Head of caudate nucleus (tissue), 42 donors: Measurements from ENCODE around the gene HSF2BP.
"Not testable (repeated sequence)": the region's sequence is repeated elsewhere in the genome, so short reads cannot be mapped to it uniquely, and the experiment has no call there.

Experiments used
- DNase-seq, 42 donors: peaks; one replicate each; pipeline versions ENCODE4 v3.0.0 to v3.0.0-alpha.2; 2020 to 2021; ENCODE audit warnings: mixed read lengths in 7 of 42
- intact Hi-C: fragments of 100-400 bp; cut with DNase I; formaldehyde crosslinking; loops from one replicate; pipeline ENCODE4 v1.15.0; 2022

The HSF2BP gene

DNA sequence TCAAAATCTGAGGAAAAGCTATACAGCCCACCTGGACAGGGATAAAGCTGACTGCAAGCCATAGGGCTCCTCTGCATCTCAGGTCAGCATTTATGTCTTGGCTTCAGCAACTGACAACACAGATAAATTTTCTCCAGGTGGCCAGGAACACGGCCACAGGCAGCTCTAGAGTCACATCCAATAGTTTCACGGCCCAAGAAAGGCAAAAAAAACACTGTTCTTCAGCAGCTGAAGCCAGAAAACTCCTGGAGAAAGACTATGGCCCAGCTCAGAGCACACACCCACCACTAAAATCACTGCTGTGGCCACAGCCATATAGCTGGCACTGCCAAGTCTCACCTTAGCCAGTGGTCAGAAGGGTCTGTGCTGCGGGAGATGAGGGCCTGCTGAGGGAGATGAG lies 77.8 kb downstream of the HSF2BP start:
- intact Hi-C loops, result no loop called here
- peak in 1 of 42 donors; percentile 10 for DNase-seq

GRCh38 chr21:43578677-43579303 lies 80.5 kb downstream of the HSF2BP start:
- DNase-seq, result peak in 1 of 42 donors; percentile 25
- intact Hi-C loops, result no loop called here

DNA sequence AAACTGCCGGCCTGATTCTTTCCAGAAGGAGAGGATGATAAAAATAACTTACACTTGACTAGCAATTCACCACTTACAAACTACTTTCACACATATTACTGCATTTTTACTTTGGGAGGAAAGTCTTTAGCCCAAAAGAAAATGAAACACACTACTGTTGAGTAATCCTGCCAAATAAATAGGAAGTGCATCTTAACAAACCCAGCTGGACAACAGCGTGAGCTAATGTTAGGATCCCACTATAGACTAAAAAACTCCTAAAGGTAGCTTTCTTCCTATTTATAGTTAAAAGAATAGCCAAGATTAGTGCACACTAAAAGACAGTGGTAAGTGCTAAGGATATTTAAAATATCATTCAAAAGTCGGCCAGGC lies 83.8 kb downstream of the HSF2BP start:
- intact Hi-C loops, result no loop called here
- DNase-seq, result no peak

DNA sequence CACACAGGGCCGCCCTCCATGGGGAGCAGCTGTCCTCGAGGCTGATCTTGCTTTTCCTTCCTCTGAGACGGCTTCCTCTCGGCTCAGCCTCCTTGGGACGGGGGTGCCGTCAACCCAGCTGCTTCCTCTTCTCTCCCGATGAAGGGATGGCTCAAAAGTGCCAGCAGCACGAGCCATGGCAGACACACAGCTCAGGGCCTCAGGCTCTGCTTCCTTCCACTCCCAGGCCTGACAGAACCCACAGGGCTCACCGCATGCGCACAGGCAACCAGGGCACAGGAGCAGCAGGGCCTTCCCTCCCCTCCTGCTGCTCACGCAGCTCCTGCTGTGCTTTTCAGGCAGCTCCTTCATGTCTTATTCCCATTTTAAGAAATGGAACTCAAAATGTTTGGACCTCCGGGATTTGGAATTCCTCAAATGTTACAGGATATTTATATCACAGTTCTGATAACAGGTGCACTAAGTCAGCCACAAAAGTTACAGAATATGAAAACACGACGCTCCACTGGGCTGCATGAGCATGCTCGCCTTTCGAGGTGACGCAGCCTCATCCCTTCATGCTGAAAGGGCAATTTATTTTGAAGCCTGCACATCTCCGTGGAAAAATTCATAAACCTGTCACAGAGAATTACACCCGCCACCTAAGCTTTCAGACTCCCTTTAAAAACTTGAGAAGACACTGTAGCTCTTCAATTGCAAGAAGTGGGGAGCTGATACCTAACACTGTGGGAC lies 84.4 kb downstream of the HSF2BP start:
- intact Hi-C loops, result no loop called here

DNA sequence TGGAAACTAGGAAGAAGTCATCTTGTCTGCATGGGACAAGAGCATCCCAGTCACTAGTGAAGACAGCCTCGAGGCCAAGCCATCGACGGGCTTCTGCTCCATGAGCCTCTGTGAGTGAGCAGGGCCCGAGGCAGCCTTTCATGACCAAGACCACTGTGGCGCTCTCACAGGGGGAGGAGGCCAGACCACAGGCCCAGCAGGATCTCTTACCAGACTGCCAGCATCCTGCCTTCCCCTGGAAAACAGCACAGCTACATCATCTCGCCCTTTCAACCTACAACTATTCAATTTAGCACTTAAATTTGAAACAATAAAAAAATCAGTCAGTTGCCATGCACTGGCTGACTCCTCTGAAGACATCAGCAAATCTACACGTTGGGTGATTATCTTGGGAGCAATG lies 85.4 kb downstream of the HSF2BP start:
- intact Hi-C loops, result no loop called here
- DNase-seq, result peak in 1 of 42 donors; percentile 24

More for the DNA sequence above, 84.4 kb downstream of the HSF2BP start:
- peak in 40 of 42 donors; percentile 7 to 69 (median 31) for DNase-seq

- peak in 1 of 42 donors; percentile 32 for DNase-seq
- intact Hi-C loops, result no loop called here
Measured at GRCh38 chr21:43572446-43572845, 86.8 kb downstream of the HSF2BP start.

DNA sequence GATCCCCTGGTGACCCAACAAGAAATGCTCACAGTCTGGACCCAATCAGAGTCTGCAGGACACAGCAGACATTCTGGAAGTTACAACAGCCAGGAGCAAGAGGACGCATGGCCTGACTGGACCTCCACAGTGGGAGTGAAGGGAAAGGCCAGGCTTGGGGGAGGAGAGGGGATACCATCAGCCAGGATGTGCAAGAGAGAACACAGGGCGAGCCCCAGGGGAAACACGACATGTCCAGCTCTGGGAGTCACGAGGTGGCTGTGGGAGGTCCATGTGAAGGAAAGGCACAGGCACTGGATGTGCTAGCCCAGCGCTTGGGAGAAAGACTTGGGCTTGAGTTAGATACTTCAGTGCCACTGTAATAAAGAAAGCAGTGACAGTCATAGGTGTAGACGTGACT lies 87.3 kb downstream of the HSF2BP start:
- DNase-seq, result peak in 1 of 42 donors; percentile 38
- intact Hi-C loops, result no loop called here

GRCh38 chr21:43570195-43570594 lies 89.1 kb downstream of the HSF2BP start:
- not testable (repeated sequence) for DNase-seq

GRCh38 chr21:43562451-43562850 lies 96.8 kb downstream of the HSF2BP start:
- intact Hi-C loops, DNase-seq: not testable (repeated sequence)

More at GRCh38 chr21:43570195-43570594, 89.1 kb downstream of the HSF2BP start:
- intact Hi-C loops, result not testable (repeated sequence)

DNA sequence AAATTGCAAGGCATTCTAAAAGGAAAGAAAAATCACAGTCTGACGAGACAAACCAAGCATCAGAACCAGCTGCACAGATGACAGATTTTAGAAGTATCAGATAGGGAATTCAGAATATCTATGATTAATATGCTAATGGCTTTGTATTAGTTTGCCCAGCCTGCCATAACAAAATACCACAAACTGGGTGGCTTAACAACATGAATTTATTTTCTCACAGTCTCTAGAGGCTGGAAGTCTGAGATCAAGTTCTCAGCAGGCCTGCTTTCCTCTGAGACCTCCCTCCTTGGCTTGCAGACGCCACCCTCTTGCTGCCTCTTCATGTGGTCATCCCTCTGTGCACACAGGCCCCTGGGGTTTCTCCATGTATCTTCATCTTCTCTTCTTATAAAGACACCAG lies 118.7 kb downstream of the HSF2BP start:
- DNase-seq, intact Hi-C loops: not testable (repeated sequence)

DNA sequence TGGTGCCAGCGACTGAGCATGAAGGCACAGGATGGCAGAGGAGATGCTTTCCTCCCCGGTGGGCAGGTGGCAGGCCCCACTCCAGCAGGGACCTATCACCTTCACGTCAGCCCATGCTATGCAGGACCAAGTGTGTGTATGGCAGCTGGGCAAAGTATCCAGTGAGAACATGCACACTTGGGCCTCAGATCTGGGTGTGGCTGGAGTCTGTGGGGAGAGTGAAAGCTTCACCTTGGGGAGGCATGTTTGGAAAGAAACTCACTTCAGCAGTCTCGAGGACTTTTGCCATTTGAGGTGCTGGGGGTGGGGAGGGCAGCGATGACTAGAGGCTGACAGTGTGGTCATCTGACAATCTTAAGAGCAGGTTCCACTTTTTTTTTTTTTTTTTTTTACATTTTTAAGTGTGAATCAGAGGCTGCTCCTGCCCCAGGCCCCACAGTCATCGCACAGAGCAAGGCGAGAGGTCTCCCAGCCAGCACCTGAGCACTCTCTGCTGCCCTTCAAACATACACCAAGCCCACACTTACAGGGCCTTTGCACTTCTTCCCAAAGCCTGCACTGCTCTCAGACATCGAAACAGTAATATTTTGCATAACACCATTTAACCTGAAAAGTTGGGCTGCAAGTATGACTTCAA lies 136.7 kb downstream of the HSF2BP start:
- intact Hi-C loops, DNase-seq: not testable (repeated sequence)

DNA sequence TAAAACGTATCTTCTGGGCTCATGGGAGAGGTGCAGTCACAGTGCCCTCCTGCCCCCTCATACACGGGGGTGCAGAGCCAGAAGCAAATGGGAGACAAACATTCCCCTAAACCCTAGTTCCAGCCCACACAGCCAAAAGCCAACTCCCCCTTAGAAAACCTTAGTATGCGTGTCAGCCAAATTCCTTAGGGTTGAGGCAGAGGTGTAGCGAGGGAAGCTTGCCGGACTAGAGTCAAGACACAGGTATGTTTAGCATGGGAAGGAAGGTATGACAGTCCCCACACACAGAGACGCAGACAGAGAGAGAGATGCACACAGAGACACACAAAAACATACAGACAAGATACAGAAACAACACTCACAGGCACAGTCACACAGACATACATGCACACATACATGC lies 141.6 kb downstream of the HSF2BP start:
- DNase-seq, intact Hi-C loops: not testable (repeated sequence)

- intact Hi-C loops, DNase-seq: not testable (repeated sequence)
Measured at GRCh38 chr21:43516860-43517627, 142.2 kb downstream of the HSF2BP start.

DNA sequence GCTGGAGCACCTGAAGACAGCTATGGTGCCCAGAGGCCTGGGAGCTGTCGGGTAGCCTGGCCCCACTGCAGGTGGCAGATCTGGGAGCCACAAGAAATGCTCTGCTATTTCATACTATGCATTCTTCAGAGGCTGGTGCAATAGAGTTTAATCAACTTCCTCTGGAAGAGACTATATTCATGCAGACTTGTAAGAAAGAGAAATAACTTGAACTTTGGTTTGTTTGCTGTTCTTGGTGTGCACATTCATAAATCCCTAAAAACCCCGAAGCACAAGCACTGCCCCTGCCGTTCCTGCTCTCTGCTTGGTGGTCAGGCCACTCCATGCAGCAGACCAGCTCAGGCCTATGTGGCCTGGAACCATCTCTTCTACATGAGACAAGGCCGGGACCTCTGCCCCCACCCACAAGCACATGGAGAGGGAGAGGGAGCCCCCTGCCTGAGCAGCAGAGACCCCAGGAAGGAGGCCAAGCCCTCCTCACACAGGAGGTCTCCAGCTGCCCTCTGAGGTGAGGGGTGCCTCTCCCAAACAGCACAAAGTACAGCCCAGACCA lies 142.9 kb downstream of the HSF2BP start:
- DNase-seq, intact Hi-C loops: not testable (repeated sequence)

- intact Hi-C loops, DNase-seq: not testable (repeated sequence)
Measured at GRCh38 chr21:43514834-43515233, 144.5 kb downstream of the HSF2BP start.

- DNase-seq, intact Hi-C loops: not testable (repeated sequence)
Measured at GRCh38 chr21:43513023-43513422, 146.3 kb downstream of the HSF2BP start.

DNA sequence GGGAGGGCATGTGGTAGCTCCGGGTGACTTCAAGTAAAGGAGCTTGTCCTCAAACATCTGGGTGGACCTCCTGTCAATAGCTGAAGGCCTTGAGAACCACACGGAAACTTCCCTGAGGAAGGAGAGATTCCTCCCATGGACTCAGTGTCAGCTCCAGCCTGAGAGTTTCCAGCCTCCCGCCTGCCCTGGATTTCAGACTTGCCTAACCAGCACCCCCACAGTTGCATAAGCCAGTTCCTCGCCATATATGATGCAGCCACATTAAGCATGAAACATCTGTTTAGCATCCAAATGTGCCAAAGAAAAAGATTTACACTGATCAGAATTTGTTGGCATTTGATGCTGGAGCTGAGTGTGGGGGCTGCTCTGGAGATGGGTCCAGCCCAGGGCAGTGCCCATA lies 148.1 kb downstream of the HSF2BP start:
- intact Hi-C loops, DNase-seq: not testable (repeated sequence)

DNA sequence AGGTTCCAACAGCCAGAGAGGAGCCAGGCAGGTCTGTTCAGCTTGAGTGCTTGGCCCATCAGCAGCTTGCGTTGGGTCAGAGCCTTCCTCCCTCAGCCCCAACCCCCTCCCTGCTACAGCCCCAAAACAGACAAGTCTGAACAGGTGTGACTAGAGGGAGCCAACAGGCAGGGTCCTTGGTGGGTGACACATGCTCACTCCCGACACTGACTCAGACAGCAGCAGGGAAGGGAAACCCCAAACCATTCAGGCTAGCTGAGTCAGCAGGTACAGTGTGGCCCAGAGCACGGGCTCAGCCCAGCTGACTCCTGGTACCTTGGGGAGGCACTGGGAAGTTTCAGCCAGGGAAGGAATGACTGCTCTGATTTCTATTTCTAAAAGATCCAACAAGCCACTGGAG lies 148.6 kb downstream of the HSF2BP start:
- DNase-seq, intact Hi-C loops: not testable (repeated sequence)

DNA sequence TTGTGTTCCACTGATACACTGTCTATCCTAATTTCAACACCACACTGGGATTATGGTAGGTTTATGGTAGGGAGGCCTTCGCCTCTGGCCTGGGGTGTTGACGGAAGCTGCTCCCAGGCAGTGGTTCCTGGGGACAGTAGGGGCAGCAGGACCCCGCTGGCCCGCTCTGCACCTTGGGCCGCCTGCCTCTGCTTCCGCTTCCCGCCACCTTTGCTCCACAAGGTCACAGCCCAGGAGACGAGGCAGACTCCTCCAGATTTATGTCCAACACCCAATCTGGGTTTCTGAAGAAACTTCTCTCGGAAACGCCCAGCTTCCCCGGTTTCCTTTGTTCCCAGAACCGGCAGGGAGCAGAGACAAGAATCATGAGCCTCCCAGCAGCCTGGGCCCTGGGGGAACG lies 155.4 kb downstream of the HSF2BP start:
- intact Hi-C loops, DNase-seq: not testable (repeated sequence)
